ENCODE results near the gene CSNK1D.

- no peak for TF ChIP-seq CTCF (IDR thresholded peaks at IDR 0.05)
- no peak for TF ChIP-seq POLR2A (IDR thresholded peaks at IDR 0.05)
These were observed 3.5 kb downstream of the CSNK1D start for GRCh38 chr17:82269882-82270500.

Data from testis (tissue), 2 donors.